ENCODE results near the gene RAPGEF3.

RAPGEF3 gene

GRCh38 chr12:47803191-47803875 lies 44.7 kb upstream of the RAPGEF3 start:
- TF ChIP-seq, protein P1, sequence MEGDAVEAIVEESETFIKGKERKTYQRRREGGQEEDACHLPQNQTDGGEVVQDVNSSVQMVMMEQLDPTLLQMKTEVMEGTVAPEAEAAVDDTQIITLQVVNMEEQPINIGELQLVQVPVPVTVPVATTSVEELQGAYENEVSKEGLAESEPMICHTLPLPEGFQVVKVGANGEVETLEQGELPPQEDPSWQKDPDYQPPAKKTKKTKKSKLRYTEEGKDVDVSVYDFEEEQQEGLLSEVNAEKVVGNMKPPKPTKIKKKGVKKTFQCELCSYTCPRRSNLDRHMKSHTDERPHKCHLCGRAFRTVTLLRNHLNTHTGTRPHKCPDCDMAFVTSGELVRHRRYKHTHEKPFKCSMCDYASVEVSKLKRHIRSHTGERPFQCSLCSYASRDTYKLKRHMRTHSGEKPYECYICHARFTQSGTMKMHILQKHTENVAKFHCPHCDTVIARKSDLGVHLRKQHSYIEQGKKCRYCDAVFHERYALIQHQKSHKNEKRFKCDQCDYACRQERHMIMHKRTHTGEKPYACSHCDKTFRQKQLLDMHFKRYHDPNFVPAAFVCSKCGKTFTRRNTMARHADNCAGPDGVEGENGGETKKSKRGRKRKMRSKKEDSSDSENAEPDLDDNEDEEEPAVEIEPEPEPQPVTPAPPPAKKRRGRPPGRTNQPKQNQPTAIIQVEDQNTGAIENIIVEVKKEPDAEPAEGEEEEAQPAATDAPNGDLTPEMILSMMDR (IDR thresholded peaks at IDR 0.05; ENCODE audit: unreplicated experiment in 3 of 3): no peak
- H3K4me3 Mint-ChIP-seq: no peak overlapping the region
- peaks cover 54% of the 10 kb centered on the region for H3K4me1 Mint-ChIP-seq
- no peaks in the 10 kb centered on the region for H3K9me3 Mint-ChIP-seq
- H3K27me3 Mint-ChIP-seq (ENCODE audit: low read depth): no peaks in the 10 kb centered on the region
- H3K27ac Mint-ChIP-seq: no peak overlapping the region
- H3K36me3 Mint-ChIP-seq (ENCODE audit: low read depth): no peaks in the 10 kb centered on the region

GRCh38 chr12:47802312-47802711 lies 43.6 kb upstream of the RAPGEF3 start:
- no peaks in the 10 kb centered on the region for H3K27me3 Mint-ChIP-seq (ENCODE audit: low read depth)
- no peak overlapping the region for H3K4me3 Mint-ChIP-seq
- no peaks in the 10 kb centered on the region for H3K9me3 Mint-ChIP-seq
- H3K36me3 Mint-ChIP-seq (ENCODE audit: low read depth): peaks cover 6% of the 10 kb centered on the region
- peaks cover 44% of the 10 kb centered on the region for H3K4me1 Mint-ChIP-seq
- H3K27ac Mint-ChIP-seq: peak overlapping the region; percentile 24 to 74 (median 31)
- TF ChIP-seq, protein P1 (IDR thresholded peaks at IDR 0.05; ENCODE audit: unreplicated experiment in 3 of 3): peak in 1 of 3 experiments; percentile 21

- H3K36me3 Mint-ChIP-seq (ENCODE audit: low read depth): peaks cover 8% of the 10 kb centered on the region
- no peak overlapping the region for H3K4me3 Mint-ChIP-seq
- TF ChIP-seq, protein P1 (IDR thresholded peaks at IDR 0.05; ENCODE audit: unreplicated experiment in 3 of 3): no peak
- H3K27me3 Mint-ChIP-seq (ENCODE audit: low read depth): no peaks in the 10 kb centered on the region
- H3K9me3 Mint-ChIP-seq: no peaks in the 10 kb centered on the region
- H3K4me1 Mint-ChIP-seq: peaks cover 39% of the 10 kb centered on the region
- peak overlapping the region; percentile 24 to 74 (median 31) for H3K27ac Mint-ChIP-seq
Measured at GRCh38 chr12:47801904-47802246, 43.2 kb upstream of the RAPGEF3 start.

GRCh38 chr12:47801170-47801903 lies 42.7 kb upstream of the RAPGEF3 start:
- H3K9me3 Mint-ChIP-seq: no peaks in the 10 kb centered on the region
- H3K4me3 Mint-ChIP-seq: no peak overlapping the region
- peak overlapping the region; percentile 24 to 74 (median 31) for H3K27ac Mint-ChIP-seq
- H3K27me3 Mint-ChIP-seq (ENCODE audit: low read depth): no peaks in the 10 kb centered on the region
- peaks cover 39% of the 10 kb centered on the region for H3K4me1 Mint-ChIP-seq
- TF ChIP-seq, protein P1 (IDR thresholded peaks at IDR 0.05; ENCODE audit: unreplicated experiment in 3 of 3): no peak
- H3K36me3 Mint-ChIP-seq (ENCODE audit: low read depth): peaks cover 8% of the 10 kb centered on the region

GRCh38 chr12:47800582-47800981 lies 41.9 kb upstream of the RAPGEF3 start:
- TF ChIP-seq, protein P1 (IDR thresholded peaks at IDR 0.05; ENCODE audit: unreplicated experiment in 3 of 3): no peak
- no peaks in the 10 kb centered on the region for H3K9me3 Mint-ChIP-seq
- H3K27ac Mint-ChIP-seq: peak overlapping the region in 1 of 3 experiments; percentile 24
- H3K36me3 Mint-ChIP-seq (ENCODE audit: low read depth): peaks cover 8% of the 10 kb centered on the region
- H3K4me1 Mint-ChIP-seq: peaks cover 36% of the 10 kb centered on the region
- no peak overlapping the region for H3K4me3 Mint-ChIP-seq
- H3K27me3 Mint-ChIP-seq (ENCODE audit: low read depth): no peaks in the 10 kb centered on the region
